AG09309 (cell line): ENCODE measurements around the gene KBTBD4.
A peak's percentile ranks its signal among the peaks of the same experiment; 100 is the strongest.

Experiments
- DNase-seq: peaks from one replicate; pipeline ENCODE4 v3.0.0-alpha.2; 2010; ENCODE audit warnings: low read depth
- H3K4me3 ChIP-seq: 2 replicates; pipeline ENCODE4 v1.5.1; 2011; ENCODE audit warnings: mild to moderate bottlenecking, low read depth, low read length, moderate library complexity; ENCODE audit not compliant: control insufficient read depth
- CTCF ChIP-seq: IDR thresholded peaks from 2 replicates; pipeline ENCODE4 v1.5.1; 2011; ENCODE audit warnings: mild to moderate bottlenecking, low read depth, low read length, inconsistent platforms; ENCODE audit not compliant: insufficient read depth, control insufficient read depth; ENCODE audit errors: missing control alignments

Gene KBTBD4

GRCh38 chr11:47615249-47615648 is 36.5 kb upstream of the KBTBD4 start:
- DNase-seq = no peak
- TF ChIP-seq CTCF = no peak
- H3K4me3 ChIP-seq = no peak overlapping the region

DNA sequence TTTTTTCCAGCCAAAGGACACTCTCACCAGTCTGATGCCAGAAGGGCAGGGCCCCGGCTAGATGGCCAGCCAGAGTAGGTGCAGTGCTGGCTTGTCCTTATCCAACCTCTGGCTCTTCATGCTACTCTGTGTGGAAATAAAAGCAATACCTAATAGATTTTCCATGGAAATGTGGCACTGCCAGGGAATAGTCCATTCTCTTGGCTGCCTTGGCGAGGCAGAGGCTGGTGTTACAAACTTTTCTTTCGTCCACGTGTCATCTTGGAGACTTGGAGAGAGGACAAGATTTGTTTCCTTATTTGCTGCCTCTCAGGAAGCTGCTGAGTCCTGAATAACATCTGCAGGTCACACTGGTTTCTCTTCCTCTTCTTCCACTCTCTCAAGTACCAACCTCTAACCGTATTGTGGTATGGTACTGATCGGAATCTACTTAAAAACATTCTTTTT is 32.6 kb upstream of the KBTBD4 start:
- TF ChIP-seq CTCF = no peak
- DNase-seq = no peak
- H3K4me3 ChIP-seq = no peak overlapping the region

GRCh38 chr11:47609675-47610074 is 30.9 kb upstream of the KBTBD4 start:
- no peak overlapping the region for H3K4me3 ChIP-seq
- no peak for DNase-seq

DNA sequence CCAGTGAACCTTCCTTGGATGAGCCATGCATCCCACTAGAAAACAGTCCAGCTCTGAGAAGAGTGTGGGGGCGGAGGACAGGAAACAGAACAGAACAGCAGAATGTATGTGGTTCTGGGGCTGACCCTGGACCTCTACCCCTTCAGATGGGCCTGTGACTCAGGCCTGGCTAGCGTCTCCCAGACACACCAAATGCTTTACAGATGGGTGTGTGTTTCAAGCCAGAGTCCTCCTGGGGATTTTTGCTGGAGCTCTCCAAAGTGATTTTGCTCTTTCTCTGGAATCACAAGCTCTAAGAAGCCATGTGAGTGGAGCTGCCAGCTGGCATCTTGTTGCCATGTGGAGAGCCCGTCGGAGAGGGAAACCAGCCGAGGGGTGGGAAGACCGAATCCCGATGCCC is 28.6 kb upstream of the KBTBD4 start:
- DNase-seq = peak; percentile 73
- H3K4me3 ChIP-seq = no peak overlapping the region; the same call in 1 of the 2 replicates

More at GRCh38 chr11:47609675-47610074, 30.9 kb upstream of the KBTBD4 start:
- no peak for TF ChIP-seq CTCF

GRCh38 chr11:47606731-47607130 is 28.0 kb upstream of the KBTBD4 start:
- TF ChIP-seq CTCF = no peak
- no peak overlapping the region for H3K4me3 ChIP-seq
- DNase-seq = no peak

More for the DNA sequence above, 28.6 kb upstream of the KBTBD4 start:
- no peak for TF ChIP-seq CTCF

- DNase-seq = no peak
- no peak overlapping the region for H3K4me3 ChIP-seq
- no peak for TF ChIP-seq CTCF
Observed at GRCh38 chr11:47605921-47606320, 27.2 kb upstream of the KBTBD4 start.

- no peak overlapping the region for H3K4me3 ChIP-seq
- DNase-seq = no peak
- TF ChIP-seq CTCF = no peak
Observed at GRCh38 chr11:47603295-47603694, 24.5 kb upstream of the KBTBD4 start.
